Liver (tissue), 9 donors: ENCODE results near the gene SLC4A3. TPM values are rescaled to one million over a fixed set of nuclear protein-coding genes. Genes with fewer than 3 reads are reported as not detected.

Experiments
- DNase-seq: peaks from one replicate; pipeline ENCODE4 v3.0.0-alpha.2; 2017; ENCODE audit warnings: low spot score
- H3K27ac ChIP-seq, 2 donors: one replicate each; pipeline ENCODE4 v1.7.0; 2013; ENCODE audit warnings: inconsistent platforms in 2 of 2, low read length in 2 of 2, control low read depth in 1 of 2, low read depth in 1 of 2, mild to moderate bottlenecking in 1 of 2
- H3K27me3 ChIP-seq, 4 donors: one replicate each; pipeline versions ENCODE4 v1.6.1 to v1.7.0; 2013; ENCODE audit warnings: low read length in 3 of 4, inconsistent platforms in 1 of 4, mild to moderate bottlenecking in 1 of 4, moderate library complexity in 1 of 4; ENCODE audit not compliant: control insufficient read depth in 4 of 4, insufficient read depth in 4 of 4
- H3K36me3 ChIP-seq, 4 donors: one replicate each; pipeline versions ENCODE4 v1.6.1 to v1.7.0; 2013; ENCODE audit warnings: low read length in 3 of 4, mild to moderate bottlenecking in 3 of 4, low read depth in 1 of 4, moderate library complexity in 1 of 4; ENCODE audit not compliant: control insufficient read depth in 4 of 4, insufficient read depth in 3 of 4
- H3K4me1 ChIP-seq, 4 donors: one replicate each; pipeline versions ENCODE4 v1.6.1 to v1.7.0; 2013; ENCODE audit warnings: low read length in 3 of 4, mild to moderate bottlenecking in 3 of 4, moderate library complexity in 1 of 4; ENCODE audit not compliant: control insufficient read depth in 4 of 4, insufficient read depth in 4 of 4
- H3K4me3 ChIP-seq, 3 donors: one replicate each; pipeline versions ENCODE4 v1.6.1 to v1.7.0; 2013; ENCODE audit warnings: low read length in 3 of 3, control low read depth in 1 of 3, low read depth in 1 of 3, mild to moderate bottlenecking in 1 of 3
- H3K9ac ChIP-seq, 2 donors: one replicate each; pipeline ENCODE4 v1.7.0; 2013; ENCODE audit warnings: low read length in 2 of 2, mild to moderate bottlenecking in 2 of 2, moderate library complexity in 2 of 2, control low read depth in 1 of 2, low read depth in 1 of 2
- H3K9me3 ChIP-seq, 4 donors: one replicate each; pipeline versions ENCODE4 v1.6.1 to v1.7.0; 2013; ENCODE audit warnings: low read length in 3 of 4; ENCODE audit not compliant: control insufficient read depth in 4 of 4
- EGR1 ChIP-seq, 2 donors: IDR thresholded peaks; 2 replicates each; pipeline ENCODE4 v1.6.1; 2016 to 2018; ENCODE audit warnings: antibody characterized with exemption in 2 of 2, low read depth in 2 of 2
- FOXA1 ChIP-seq: IDR thresholded peaks from 2 replicates; pipeline ENCODE4 v1.6.1; 2016; ENCODE audit warnings: antibody characterized with exemption
- FOXA2 ChIP-seq: IDR thresholded peaks from 2 replicates; pipeline ENCODE4 v1.6.1; 2016; ENCODE audit warnings: antibody characterized with exemption
- GABPA ChIP-seq, 2 donors: IDR thresholded peaks in 1 of 2; conservative IDR thresholded peaks in 1 of 2; 2 replicates each; pipeline ENCODE4 v1.6.1; 2016; ENCODE audit warnings: antibody characterized with exemption in 2 of 2, mild to moderate bottlenecking in 1 of 2, moderate library complexity in 1 of 2
- HNF4A ChIP-seq, 2 donors: conservative IDR thresholded peaks; 2 replicates each; pipeline ENCODE4 v1.6.1; 2016; ENCODE audit warnings: antibody characterized with exemption in 2 of 2, mild to moderate bottlenecking in 2 of 2
- MAX ChIP-seq: IDR thresholded peaks from 2 replicates; pipeline ENCODE4 v1.6.1; 2016; ENCODE audit warnings: antibody characterized with exemption
- NR2F2 ChIP-seq: IDR thresholded peaks from 2 replicates; pipeline ENCODE4 v1.6.1; 2016; ENCODE audit warnings: antibody characterized with exemption
- REST ChIP-seq: IDR thresholded peaks from 2 replicates; pipeline ENCODE4 v1.6.1; 2016; ENCODE audit warnings: antibody characterized with exemption, mild to moderate bottlenecking
- SP1 ChIP-seq: IDR thresholded peaks from 2 replicates; pipeline ENCODE4 v1.6.1; 2018; ENCODE audit warnings: antibody characterized with exemption, mild to moderate bottlenecking
- TAF1 ChIP-seq: conservative IDR thresholded peaks from 2 replicates; pipeline ENCODE4 v1.6.1; 2016; ENCODE audit warnings: antibody characterized with exemption, mild to moderate bottlenecking
- YY1 ChIP-seq: IDR thresholded peaks from 2 replicates; pipeline ENCODE4 v1.6.1; 2016; ENCODE audit warnings: antibody characterized with exemption, mild to moderate bottlenecking
- WGBS: extraction: QIAGEN DNeasy Blood & Tissue Kit; methylation state at CpG from one replicate; pipeline ENCODE4 v1.1.7; 2013; 5-methylcytosine and 5-hydroxymethylcytosine counted together
- polyA plus RNA-seq, 2 donors: library from polyadenylated mRNA; stranded (reverse) in 1 of 2; unstranded in 1 of 2; fragments of 200-250 nt in 1 of 2; fragments of >200 nt in 1 of 2; fragmentation: Nextera tagmentation in 1 of 2; extraction: Ambion mirVana in 1 of 2; gene quantifications; one replicate each; pipeline versions ENCODE4 v1.2.1 to v1.2.3, GENCODE V29; 2013 to 2015
- total RNA-seq, 2 donors: library from RNA; depleted of rRNA; stranded (reverse); fragments of >200 nt; gene quantifications; one replicate each; pipeline ENCODE4 v1.2.3, GENCODE V29; 2014
- donor health status: healthy.
- donor health status: healthy.
- donor health status: healthy.
- donor health status: healthy.
- donor health status: healthy.

The SLC4A3 gene
- total and polyA plus RNA-seq, 4 donors: 0.08 to 0.19 (median 0.08) TPM

GRCh38 chr2:219638948-219639755 lies 11.7 kb downstream of the SLC4A3 start (continued):
- TF ChIP-seq REST: no peak
- TF ChIP-seq TAF1: no peak
- no peak for TF ChIP-seq SP1

- Histone ChIP-seq H3K9me3 (no peaks in the 10 kb centered on the region), H3K4me3 (no peak overlapping the region), H3K27ac (no peak overlapping the region), H3K4me1 (peaks cover 0 to 4% (median 2%) of the 10 kb centered on the region in 4 donors), H3K27me3 (no peaks in the 10 kb centered on the region), H3K36me3 (no peaks in the 10 kb centered on the region), H3K9ac (no peak overlapping the region)
- no peak for DNase-seq
- no peak for TF ChIP-seq GABPA (IDR thresholded peaks at IDR 0.05 in 1 of 2, conservative IDR thresholded peaks at IDR 0.05 in 1 of 2)
- no peak for TF ChIP-seq MAX
- no peak for TF ChIP-seq YY1
- TF ChIP-seq FOXA2: no peak
- TF ChIP-seq EGR1 (IDR thresholded peaks at IDR 0.05; ENCODE audit: low read depth in 2 of 2): no peak
- no peak for TF ChIP-seq FOXA1
- 78% methylated on average over 7 of the region's 7 CpGs for WGBS
These were observed 14.1 kb downstream of the SLC4A3 start for GRCh38 chr2:219641390-219642068.

GRCh38 chr2:219642069-219642454 lies 14.6 kb downstream of the SLC4A3 start:
- H3K9me3 ChIP-seq: no peaks in the 10 kb centered on the region
- no peak overlapping the region for H3K27ac ChIP-seq
- no peak for DNase-seq
- 72% methylated on average over 8 of the region's 8 CpGs for WGBS
- H3K4me1 ChIP-seq: peaks cover 0 to 4% (median 2%) of the 10 kb centered on the region in 4 donors
- no peaks in the 10 kb centered on the region for H3K36me3 ChIP-seq
- TF ChIP-seq NR2F2: no peak
- no peak for TF ChIP-seq GABPA (IDR thresholded peaks at IDR 0.05 in 1 of 2, conservative IDR thresholded peaks at IDR 0.05 in 1 of 2)
- no peak for TF ChIP-seq SP1
- no peak for TF ChIP-seq YY1
- TF ChIP-seq EGR1 (IDR thresholded peaks at IDR 0.05; ENCODE audit: low read depth in 2 of 2): no peak
- TF ChIP-seq HNF4A (conservative IDR thresholded peaks at IDR 0.05): no peak
- H3K9ac ChIP-seq: no peak overlapping the region
- H3K4me3 ChIP-seq: no peak overlapping the region
- no peaks in the 10 kb centered on the region for H3K27me3 ChIP-seq
